Esophagus muscularis mucosa (tissue), 4 donors: Measurements from ENCODE around the gene SUMO1. TPM values are rescaled to one million over a fixed set of nuclear protein-coding genes. Genes with fewer than 3 reads are reported as not detected.

Experiments used
- DNase-seq: peaks from one replicate; pipeline ENCODE4 v3.0.0-alpha.2; 2017; ENCODE audit errors: extremely low spot score
- H3K27ac ChIP-seq, 4 donors: fragments of 200-600 bp; sonication (generic); replicated peaks in 1 of 4; 1 replicate in 3 of 4; 2 replicates in 1 of 4; pipeline ENCODE4 v1.5.1; 2016 to 2019; ENCODE audit warnings: mild to moderate bottlenecking in 1 of 4
- H3K27me3 ChIP-seq, 4 donors: fragments of 200-600 bp; sonication (generic); one replicate each; pipeline versions ENCODE4 v1.5.1 to v1.6.0; 2016 to 2019
- H3K36me3 ChIP-seq, 4 donors: fragments of 200-600 bp; sonication (generic); one replicate each; pipeline ENCODE4 v1.5.1; 2016 to 2019
- H3K4me1 ChIP-seq, 4 donors: fragments of 200-600 bp; sonication (generic); one replicate each; pipeline ENCODE4 v1.5.1; 2016 to 2019
- H3K4me3 ChIP-seq, 4 donors: fragments of 200-600 bp; sonication (generic); 1 replicate in 2 of 4; 2 replicates in 2 of 4; pipeline ENCODE4 v1.5.1; 2016 to 2019; ENCODE audit warnings: mild to moderate bottlenecking in 4 of 4, moderate library complexity in 1 of 4
- H3K9me3 ChIP-seq, 4 donors: fragments of 200-600 bp; sonication (generic); 1 replicate in 3 of 4; 2 replicates in 1 of 4; pipeline ENCODE4 v1.5.1; 2016 to 2019
- POLR2A ChIP-seq: fragments of 450-650 bp; IDR thresholded peaks from one replicate; pipeline ENCODE4 v1.6.1; 2017; ENCODE audit warnings: antibody characterized with exemption, moderate library complexity, mild to moderate bottlenecking, low read depth
- POLR2AphosphoS5 ChIP-seq, 2 donors: sonication (generic); formaldehyde crosslinking; IDR thresholded peaks; one replicate each; pipeline ENCODE4 v1.6.1; 2017; ENCODE audit warnings: antibody characterized with exemption in 2 of 2
- WGBS: methylation state at CpG from one replicate; pipeline ENCODE4 v1.1.5; 2018; 5-methylcytosine and 5-hydroxymethylcytosine counted together
- intact Hi-C: fragments of 100-400 bp; cut with DNase I; formaldehyde crosslinking; loops from one replicate; pipeline ENCODE4 v1.15.1; 2023
- small RNA-seq, 3 donors: library from RNA; depleted of rRNA; stranded (forward); fragments of <200 nt; gene quantifications; one replicate each; pipeline ENCODE3, GENCODE V24; 2016
- total RNA-seq, 4 donors: library from RNA; depleted of rRNA; stranded (reverse); fragments of >200 nt; gene quantifications; one replicate each; pipeline versions ENCODE4 v1.1.0 to v1.2.1, GENCODE V29; 2016
- TF ChIP-seq, protein P1 (sequence below), 3 experiments: fragments of 200-600 bp in 2 of 3; fragments of 450-650 bp in 1 of 3; sonication (generic) in 2 of 3; IDR thresholded peaks; one replicate each; pipeline ENCODE4 v1.5.1; 2017 to 2019; ENCODE audit warnings: antibody characterized with exemption in 3 of 3, mild to moderate bottlenecking in 2 of 3, moderate library complexity in 1 of 3

SUMO1 gene
- total RNA-seq, 4 donors from 2014 or later: 54.6 to 85.6 (median 74.3) TPM

GRCh38 chr2:202157211-202157990 is 81.0 kb downstream of the SUMO1 start:
- H3K4me3 ChIP-seq: no peak overlapping the region
- intact Hi-C loops: loop anchor here (5.0 kb wide), 2 partner anchors 120 to 295 kb away; no protein-coding TSS in a partner anchor
- DNase-seq: no peak
- no peaks in the 10 kb centered on the region for H3K9me3 ChIP-seq
- 87% methylated on average over 4 of the region's 4 CpGs for WGBS
- H3K27ac ChIP-seq: no peak overlapping the region
- H3K4me1 ChIP-seq: peaks cover 5 to 13% (median 11%) of the 10 kb centered on the region in 4 donors
- no peaks in the 10 kb centered on the region for H3K27me3 ChIP-seq
- TF ChIP-seq POLR2A: no peak
- TF ChIP-seq, protein P1, sequence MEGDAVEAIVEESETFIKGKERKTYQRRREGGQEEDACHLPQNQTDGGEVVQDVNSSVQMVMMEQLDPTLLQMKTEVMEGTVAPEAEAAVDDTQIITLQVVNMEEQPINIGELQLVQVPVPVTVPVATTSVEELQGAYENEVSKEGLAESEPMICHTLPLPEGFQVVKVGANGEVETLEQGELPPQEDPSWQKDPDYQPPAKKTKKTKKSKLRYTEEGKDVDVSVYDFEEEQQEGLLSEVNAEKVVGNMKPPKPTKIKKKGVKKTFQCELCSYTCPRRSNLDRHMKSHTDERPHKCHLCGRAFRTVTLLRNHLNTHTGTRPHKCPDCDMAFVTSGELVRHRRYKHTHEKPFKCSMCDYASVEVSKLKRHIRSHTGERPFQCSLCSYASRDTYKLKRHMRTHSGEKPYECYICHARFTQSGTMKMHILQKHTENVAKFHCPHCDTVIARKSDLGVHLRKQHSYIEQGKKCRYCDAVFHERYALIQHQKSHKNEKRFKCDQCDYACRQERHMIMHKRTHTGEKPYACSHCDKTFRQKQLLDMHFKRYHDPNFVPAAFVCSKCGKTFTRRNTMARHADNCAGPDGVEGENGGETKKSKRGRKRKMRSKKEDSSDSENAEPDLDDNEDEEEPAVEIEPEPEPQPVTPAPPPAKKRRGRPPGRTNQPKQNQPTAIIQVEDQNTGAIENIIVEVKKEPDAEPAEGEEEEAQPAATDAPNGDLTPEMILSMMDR (IDR thresholded peaks at IDR 0.05): no peak
- no peak for TF ChIP-seq POLR2AphosphoS5 (IDR thresholded peaks at IDR 0.05)
- H3K36me3 ChIP-seq: no peaks in the 10 kb centered on the region

Small RNAs within 50 kb of the gene (small RNA-seq; reads per million reads assigned to genes)
- gene AC079354.2 (0 reads per million in 3 donors), gene RF00575 (0 reads per million in 3 donors), gene SNORD70 (247 to 441 (median 303) reads per million in 3 donors)

Other genes starting within 250 kb of the SUMO1 start
- 10 to 100 TPM; 51.5 to 67.7 (median 57.7) TPM for gene FZD7, start 204.7 kb downstream of the SUMO1 start, total RNA-seq
- gene KIAA2012, start 165.3 kb downstream of the SUMO1 start, total RNA-seq: under 1 TPM in 1 of 4 donors, not detected in 3; 0.45 TPM
- gene NOP58, start 27.2 kb upstream of the SUMO1 start, total RNA-seq: 10 to 100 TPM; 15.6 to 46.6 (median 31.6) TPM
- 10 to 100 TPM; 54.8 to 76.7 (median 67.7) TPM for gene BMPR2, start 137.7 kb upstream of the SUMO1 start, total RNA-seq